ENCODE measurements around the gene BTRC. TPM values are rescaled to one million over a fixed set of nuclear protein-coding genes. Genes with fewer than 3 reads are reported as not detected.

The BTRC gene
- total and polyA plus RNA-seq, 2 donors (not counting 3 experiments of a cell fraction or from before 2014, with no cell fraction given) = 11.6 to 18.5 TPM

- ChIA-PET CTCF (interaction anchor here (1.5 to 9.3 kb wide), 4 partner anchors 27 to 150 kb away, joined by 3 to 114 read pairs (median 32); no protein-coding TSS in a partner anchor), POLR2A (no interaction called here)
- H3K9me3 ChIP-seq (replicated peaks; ENCODE audit: control insufficient read depth, insufficient read depth, low read length) = no peaks in the 10 kb centered on the region
- no peak overlapping the region for H2AFZ ChIP-seq (ENCODE audit: low read depth, low read length)
- intact Hi-C loops (cut with micrococcal nuclease) (no loop called here), dilution Hi-C loops (cut with MboI; ENCODE audit: extremely low pct_ligation_motif_present, low sequenced_read_pairs) (no loop called here)
- H3K9me1 ChIP-seq (replicated peaks; ENCODE audit: control insufficient read depth, extremely low read depth, insufficient read depth, low read length) = no peaks in the 10 kb centered on the region
- no peak for TF ChIP-seq MYC (IDR thresholded peaks at IDR 0.05; ENCODE audit: low read depth, low read length)
- no peak for TF ChIP-seq GATA2 (IDR thresholded peaks at IDR 0.05; ENCODE audit: insufficient read depth, insufficient read length, low read depth, low read length)
- TF ChIP-seq MAX (IDR thresholded peaks at IDR 0.05; ENCODE audit: insufficient read depth, insufficient read length) = no peak
- no peak for TF ChIP-seq FOS (IDR thresholded peaks at IDR 0.05; ENCODE audit: borderline replicate concordance, insufficient read depth, low read length)
- TF ChIP-seq CTCF (IDR thresholded peaks at IDR 0.05; ENCODE audit: extremely low read depth in 1 of 2, insufficient read depth in 1 of 2, low read depth in 1 of 2, low read length in 2 of 2) = no peak
- TF ChIP-seq POLR2AphosphoS5 (IDR thresholded peaks at IDR 0.05; ENCODE audit: insufficient read depth, low read depth, low read length) = no peak
- TF ChIP-seq JUN (IDR thresholded peaks at IDR 0.05; ENCODE audit: borderline replicate concordance, insufficient read depth, insufficient read length, low read depth) = no peak
- no peak for TF ChIP-seq EZH2 (IDR thresholded peaks at IDR 0.05; ENCODE audit: borderline replicate concordance, low read depth, low read length, severe bottlenecking)
- TF ChIP-seq POLR2A (IDR thresholded peaks at IDR 0.05; ENCODE audit: low read depth, low read length) = no peak
- H3K4me1 ChIP-seq (ENCODE audit: control insufficient read depth, extremely low read depth, insufficient read depth, low read length) = no peaks in the 10 kb centered on the region
- H3K4me2 ChIP-seq (ENCODE audit: insufficient read depth, low read length) = no peak overlapping the region
- FAIRE-seq (no peak), DNase-seq (ENCODE audit: low read depth, low spot score) (no peak)
- no peaks in the 10 kb centered on the region for H3K27me3 ChIP-seq (ENCODE audit: control insufficient read depth in 2 of 2, insufficient read depth in 2 of 2, low read length in 2 of 2)
- no peaks in the 10 kb centered on the region for H3K79me2 ChIP-seq (ENCODE audit: control insufficient read depth, insufficient read depth, low read length)
- H4K20me1 ChIP-seq (replicated peaks; ENCODE audit: control insufficient read depth, extremely low read depth, insufficient read depth, low read length) = peaks cover 2% of the 10 kb centered on the region
- no peak overlapping the region for H3K27ac ChIP-seq (ENCODE audit: insufficient read depth, low read depth, low read length)
- H3K9ac ChIP-seq (replicated peaks; ENCODE audit: extremely low read depth, insufficient read depth, low read length) = no peak overlapping the region
- H3K4me3 ChIP-seq (replicated peaks in 1 of 3; ENCODE audit: insufficient read depth in 1 of 3, low read depth in 1 of 3, low read length in 3 of 3) = no peak overlapping the region
- H3K36me3 ChIP-seq (ENCODE audit: control insufficient read depth in 2 of 2, extremely low read depth in 1 of 2, insufficient read depth in 2 of 2, low read length in 2 of 2) = no peaks in the 10 kb centered on the region
- no TSS peak for BruUV-seq (replicated peaks)
Measured at GRCh38 chr10:101438881-101439391, 85.0 kb downstream of the BTRC start.
